ENCODE data around the gene APOBEC3F. TPM values are rescaled to one million over a fixed set of nuclear protein-coding genes. Genes with fewer than 3 reads are reported as not detected.
"Not testable (repeated sequence)": the region's sequence is repeated elsewhere in the genome, so short reads cannot be mapped to it uniquely, and the experiment has no call there.

APOBEC3F gene
- total and polyA plus RNA-seq, 2 experiments from 2014 or later: 6.2 to 10.1 TPM

GRCh38 chr22:39029227-39029626 lies 11.4 kb upstream of the APOBEC3F start:
- Histone ChIP-seq H3K36me3 (ENCODE audit: low read depth) (no peaks in the 10 kb centered on the region), H2AFZ (no peak overlapping the region), H3F3A (ENCODE audit: insufficient read depth) (no peaks in the 10 kb centered on the region), H3K4me1 (ENCODE audit: insufficient read depth) (no peaks in the 10 kb centered on the region), H3K27ac (no peak overlapping the region), H3K9me2 (ENCODE audit: insufficient read depth) (no peaks in the 10 kb centered on the region), H3K4me2 (ENCODE audit: unreplicated experiment) (no peak overlapping the region), H4K20me1 (ENCODE audit: insufficient read depth) (no peaks in the 10 kb centered on the region), H3K9ac (no peak overlapping the region), H3K9me3 (ENCODE audit: low read depth) (no peaks in the 10 kb centered on the region), H3K79me2 (ENCODE audit: insufficient read depth) (no peaks in the 10 kb centered on the region), H3K4me3 (no peak overlapping the region), H3K27me3 (replicated peaks; ENCODE audit: insufficient read depth) (no peaks in the 10 kb centered on the region)
- DNase-seq: no peak
- in situ Hi-C loops (cut with MboI): no loop called here
- 90 to 91% methylated on average over 13 of the region's 13 CpGs for WGBS, 2 experiments (ENCODE audit: low coverage in 1 of 2, low lambda C conversion rate in 2 of 2, missing lambda C conversion rate in 2 of 2)
- TF ChIP-seq EZH2 (IDR thresholded peaks at IDR 0.05; ENCODE audit: insufficient read depth, poor library complexity, severe bottlenecking) (no peak), EZH2phosphoT487 (IDR thresholded peaks at IDR 0.05; ENCODE audit: insufficient read depth, low read depth) (no peak)

DNA sequence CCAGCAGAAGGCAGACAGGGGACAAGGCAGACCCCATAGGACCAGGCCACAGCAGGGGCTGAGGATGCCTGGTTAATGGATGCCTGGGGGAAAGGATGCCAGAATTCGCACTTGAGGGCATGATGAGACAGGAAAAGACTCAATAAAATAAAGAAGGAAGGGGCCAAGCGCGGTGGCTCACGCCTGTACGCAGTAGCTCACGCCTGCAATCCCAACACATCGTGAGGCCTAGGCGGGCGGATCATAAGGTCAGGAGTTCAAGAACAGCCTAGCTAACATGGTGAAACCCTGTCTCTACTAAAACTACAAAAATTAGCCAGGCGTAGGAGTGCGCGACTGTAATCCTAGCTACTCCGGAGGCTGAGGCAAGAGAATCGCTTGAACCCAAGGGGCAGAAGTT lies 10.0 kb upstream of the APOBEC3F start:
- WGBS, 2 experiments (ENCODE audit: low coverage in 1 of 2, low lambda C conversion rate in 2 of 2, missing lambda C conversion rate in 2 of 2): 93 to 96% methylated on average over 14 of the region's 14 CpGs
- H3K36me3 ChIP-seq (ENCODE audit: low read depth): no peaks in the 10 kb centered on the region
- no peak overlapping the region for H3K4me3 ChIP-seq
- H3K9ac ChIP-seq: no peak overlapping the region
- no peaks in the 10 kb centered on the region for H3K9me3 ChIP-seq (ENCODE audit: low read depth)
- H3K4me2 ChIP-seq (ENCODE audit: unreplicated experiment): no peak overlapping the region
- DNase-seq: no peak
- H3K4me1 ChIP-seq (ENCODE audit: insufficient read depth): no peaks in the 10 kb centered on the region
- H3K27ac ChIP-seq: no peak overlapping the region
- H4K20me1 ChIP-seq (ENCODE audit: insufficient read depth): no peaks in the 10 kb centered on the region
- in situ Hi-C loops (cut with MboI): no loop called here
- no peaks in the 10 kb centered on the region for H3K27me3 ChIP-seq (replicated peaks; ENCODE audit: insufficient read depth)
- H2AFZ ChIP-seq: no peak overlapping the region
- no peaks in the 10 kb centered on the region for H3F3A ChIP-seq (ENCODE audit: insufficient read depth)
- H3K79me2 ChIP-seq (ENCODE audit: insufficient read depth): no peaks in the 10 kb centered on the region
- TF ChIP-seq EZH2phosphoT487 (IDR thresholded peaks at IDR 0.05; ENCODE audit: insufficient read depth, low read depth): no peak
- TF ChIP-seq EZH2 (IDR thresholded peaks at IDR 0.05; ENCODE audit: insufficient read depth, poor library complexity, severe bottlenecking): no peak
- H3K9me2 ChIP-seq (ENCODE audit: insufficient read depth): no peaks in the 10 kb centered on the region

GRCh38 chr22:39031434-39032295 lies 9.0 kb upstream of the APOBEC3F start:
- H3K4me2 ChIP-seq (ENCODE audit: unreplicated experiment); H3K9ac ChIP-seq; H3K27me3 ChIP-seq (replicated peaks; ENCODE audit: insufficient read depth); H3F3A ChIP-seq (ENCODE audit: insufficient read depth); H3K9me2 ChIP-seq (ENCODE audit: insufficient read depth); H3K4me1 ChIP-seq (ENCODE audit: insufficient read depth); H3K79me2 ChIP-seq (ENCODE audit: insufficient read depth); H3K9me3 ChIP-seq (ENCODE audit: low read depth); H3K36me3 ChIP-seq (ENCODE audit: low read depth); H3K27ac ChIP-seq; in situ Hi-C loops (cut with MboI); H2AFZ ChIP-seq; DNase-seq; H4K20me1 ChIP-seq (ENCODE audit: insufficient read depth); H3K4me3 ChIP-seq: not testable (repeated sequence)
- 51 to 59% methylated on average over 9 to 17 of the region's 18 CpGs for WGBS, 2 experiments (ENCODE audit: low coverage in 1 of 2, low lambda C conversion rate in 2 of 2, missing lambda C conversion rate in 2 of 2)

DNA sequence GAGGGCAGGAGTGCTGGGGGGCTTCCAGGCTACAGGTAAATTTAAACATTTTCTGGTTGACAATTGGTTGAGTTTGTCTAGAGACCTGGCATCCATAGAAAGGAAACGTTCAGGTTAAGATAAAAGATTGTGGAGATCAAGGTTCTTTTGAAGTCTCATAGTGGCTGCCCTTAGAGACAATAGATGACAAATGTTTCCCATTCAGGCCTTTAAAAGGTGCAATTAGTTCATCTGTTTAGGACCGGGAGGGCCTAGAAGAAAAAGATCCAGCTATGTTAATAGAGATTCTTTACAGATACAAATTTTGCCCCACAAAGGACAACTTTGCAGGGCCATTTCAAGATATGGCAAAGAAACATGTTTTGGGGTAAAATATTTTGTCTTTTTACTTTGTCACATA lies 3.6 kb upstream of the APOBEC3F start:
- DNase-seq; H3K9me2 ChIP-seq (ENCODE audit: insufficient read depth); in situ Hi-C loops (cut with MboI); H2AFZ ChIP-seq; H3K79me2 ChIP-seq (ENCODE audit: insufficient read depth); H3K4me1 ChIP-seq (ENCODE audit: insufficient read depth); H4K20me1 ChIP-seq (ENCODE audit: insufficient read depth); H3K9ac ChIP-seq; H3K9me3 ChIP-seq (ENCODE audit: low read depth); H3K27me3 ChIP-seq (replicated peaks; ENCODE audit: insufficient read depth); H3F3A ChIP-seq (ENCODE audit: insufficient read depth); H3K4me3 ChIP-seq; H3K27ac ChIP-seq; H3K36me3 ChIP-seq (ENCODE audit: low read depth); H3K4me2 ChIP-seq (ENCODE audit: unreplicated experiment): not testable (repeated sequence)
- WGBS, 2 experiments (ENCODE audit: low coverage in 1 of 2, low lambda C conversion rate in 2 of 2, missing lambda C conversion rate in 2 of 2): 51 to 52% methylated on average over 2 of the region's 2 CpGs

Data from GM23248 (cell line).